H7 (cell line): ENCODE measurements around the gene SYT6. TPM values are rescaled to one million over a fixed set of nuclear protein-coding genes. Genes with fewer than 3 reads are reported as not detected.

ENCODE experiments used
- DNase-seq: peaks from one replicate; pipeline ENCODE4 v3.0.0; 2012
- H3K27me3 ChIP-seq: 2 replicates; pipeline ENCODE4 v1.6.0; 2011; ENCODE audit warnings: mild to moderate bottlenecking, low read length; ENCODE audit not compliant: control insufficient read depth, insufficient read depth
- H3K36me3 ChIP-seq: replicated peaks from 2 replicates; pipeline ENCODE4 v1.5.1; 2011; ENCODE audit warnings: low read length; ENCODE audit not compliant: control insufficient read depth, insufficient read depth
- H3K4me3 ChIP-seq: 2 replicates; pipeline ENCODE4 v1.5.1; 2011; ENCODE audit warnings: low read depth, mild to moderate bottlenecking, control low read depth, low read length, moderate library complexity; ENCODE audit not compliant: insufficient read depth
- total RNA-seq: library from RNA; depleted of rRNA; stranded (reverse); fragments of >200 nt; shearing (Covaris generic); gene quantifications from 2 replicates; pipeline ENCODE4 v1.2.3, GENCODE V29; 2014

The SYT6 gene
- total RNA-seq, 1 experiment from 2014 or later = 41.6 TPM

- Histone ChIP-seq H3K4me3 (no peak overlapping the region), H3K27me3 (no peaks in the 10 kb centered on the region), H3K36me3 (peaks cover 8% of the 10 kb centered on the region)
- DNase-seq = no peak
Observed at GRCh38 chr1:114117654-114118053, 36.0 kb downstream of the SYT6 start.

DNA sequence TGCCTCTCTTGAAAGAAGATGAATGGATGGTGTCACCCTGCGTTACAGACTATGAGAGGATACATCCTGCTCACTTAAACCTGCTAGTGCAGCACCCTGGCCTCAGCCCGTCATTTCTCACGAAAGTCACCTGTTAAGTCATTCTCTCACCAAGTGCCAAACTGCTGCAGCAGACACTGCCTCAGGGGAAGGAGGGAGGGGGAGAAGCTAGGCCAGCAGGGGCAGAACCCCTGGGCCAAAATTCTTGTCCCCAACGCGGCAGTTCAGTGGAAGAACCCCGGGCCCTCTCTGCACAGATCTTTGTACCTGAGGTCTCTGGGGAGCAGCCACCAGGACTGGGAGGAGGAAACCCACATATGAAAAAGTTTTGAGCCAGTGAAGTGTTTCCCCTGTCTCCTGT is 37.6 kb downstream of the SYT6 start:
- no peak for DNase-seq
- Histone ChIP-seq H3K4me3 (no peak overlapping the region), H3K36me3 (peaks cover 13% of the 10 kb centered on the region), H3K27me3 (no peaks in the 10 kb centered on the region; the same call in 1 of the 2 replicates)

GRCh38 chr1:114114185-114115094 is 39.2 kb downstream of the SYT6 start:
- Histone ChIP-seq H3K4me3 (no peak overlapping the region), H3K36me3 (peaks cover 17% of the 10 kb centered on the region), H3K27me3 (no peaks in the 10 kb centered on the region; the same call in 1 of the 2 replicates)
- DNase-seq = no peak

DNA sequence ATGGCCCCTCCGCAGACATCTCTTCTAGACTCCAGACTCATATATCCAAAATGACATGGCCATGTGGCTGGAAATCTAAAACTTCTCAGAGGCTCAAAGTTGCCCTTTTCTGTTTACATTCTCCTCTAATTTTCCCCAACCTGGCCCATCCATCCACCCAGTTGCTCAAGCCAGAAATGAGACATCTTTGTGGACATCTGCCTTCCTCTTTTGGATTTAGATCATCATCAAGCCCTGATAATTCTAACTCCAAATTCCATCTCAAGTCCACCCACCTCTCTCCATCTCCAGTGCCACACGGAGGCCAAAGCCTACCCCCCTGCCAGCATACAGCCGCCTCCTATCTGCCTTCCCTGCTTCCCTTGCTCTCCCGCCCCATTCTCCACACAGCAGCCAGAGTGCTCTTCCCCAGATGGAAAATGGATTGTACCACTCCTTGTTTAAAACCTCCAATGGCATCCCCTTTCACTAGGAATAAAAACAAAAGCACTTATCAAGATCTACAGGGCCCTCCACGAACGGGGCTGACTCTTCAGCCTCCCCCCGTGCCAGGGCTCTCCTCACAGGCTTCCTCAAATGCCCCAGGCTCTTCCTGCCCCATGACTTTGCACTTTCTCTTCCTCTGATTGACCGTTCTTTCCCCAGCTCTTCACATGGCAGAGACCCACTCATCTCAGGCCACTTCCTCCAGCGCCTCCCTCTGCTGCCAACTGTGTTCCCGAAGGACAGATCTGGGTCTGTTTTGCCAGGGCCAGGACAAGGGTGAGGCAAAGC is 40.1 kb downstream of the SYT6 start:
- Histone ChIP-seq H3K4me3 (no peak overlapping the region), H3K27me3 (no peaks in the 10 kb centered on the region; the same call in 1 of the 2 replicates), H3K36me3 (peaks cover 18% of the 10 kb centered on the region)
- no peak for DNase-seq

DNA sequence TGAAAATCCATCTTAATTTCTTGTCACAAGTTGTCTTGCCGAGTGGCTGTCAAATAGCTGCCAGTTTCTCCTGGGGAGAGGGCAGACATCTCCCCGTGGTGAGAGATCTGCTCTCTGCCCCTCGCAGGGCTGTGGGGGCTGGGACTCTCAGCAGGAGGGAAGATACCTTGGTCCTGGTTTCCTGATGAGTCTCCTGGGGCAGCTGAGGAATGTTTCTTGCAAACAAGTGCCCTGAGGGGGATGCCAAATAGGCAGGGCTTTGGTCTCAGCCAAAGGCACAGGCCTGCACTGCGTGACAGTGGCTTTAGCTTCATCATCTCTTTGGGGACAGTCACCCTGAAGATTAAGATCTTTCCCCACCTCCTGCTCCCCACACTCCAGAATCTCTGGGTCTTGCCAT is 40.9 kb downstream of the SYT6 start:
- H3K36me3 ChIP-seq = peaks cover 20% of the 10 kb centered on the region

GRCh38 chr1:114111731-114112641 is 41.7 kb downstream of the SYT6 start:
- no peaks in the 10 kb centered on the region; the same call in 1 of the 2 replicates for H3K27me3 ChIP-seq
- peaks cover 21% of the 10 kb centered on the region for H3K36me3 ChIP-seq

More for the DNA sequence above, 40.9 kb downstream of the SYT6 start:
- Histone ChIP-seq H3K4me3 (no peak overlapping the region), H3K27me3 (no peaks in the 10 kb centered on the region; the same call in 1 of the 2 replicates)
- DNase-seq = no peak

GRCh38 chr1:114109981-114110380 is 43.7 kb downstream of the SYT6 start:
- H3K36me3 ChIP-seq = peaks cover 21% of the 10 kb centered on the region
- H3K27me3 ChIP-seq = no peaks in the 10 kb centered on the region; the same call in 1 of the 2 replicates
- no peak overlapping the region for H3K4me3 ChIP-seq
- no peak for DNase-seq

More at GRCh38 chr1:114111731-114112641, 41.7 kb downstream of the SYT6 start:
- no peak overlapping the region for H3K4me3 ChIP-seq
- no peak for DNase-seq

GRCh38 chr1:114108751-114109255 is 44.9 kb downstream of the SYT6 start:
- Histone ChIP-seq H3K27me3 (no peaks in the 10 kb centered on the region; the same call in 1 of the 2 replicates), H3K4me3 (no peak overlapping the region), H3K36me3 (peaks cover 23% of the 10 kb centered on the region)
- no peak for DNase-seq

- peaks cover 33% of the 10 kb centered on the region for H3K36me3 ChIP-seq
- no peak for DNase-seq
- no peaks in the 10 kb centered on the region; the same call in 1 of the 2 replicates for H3K27me3 ChIP-seq
Observed at GRCh38 chr1:114107474-114108435, 45.9 kb downstream of the SYT6 start.

DNA sequence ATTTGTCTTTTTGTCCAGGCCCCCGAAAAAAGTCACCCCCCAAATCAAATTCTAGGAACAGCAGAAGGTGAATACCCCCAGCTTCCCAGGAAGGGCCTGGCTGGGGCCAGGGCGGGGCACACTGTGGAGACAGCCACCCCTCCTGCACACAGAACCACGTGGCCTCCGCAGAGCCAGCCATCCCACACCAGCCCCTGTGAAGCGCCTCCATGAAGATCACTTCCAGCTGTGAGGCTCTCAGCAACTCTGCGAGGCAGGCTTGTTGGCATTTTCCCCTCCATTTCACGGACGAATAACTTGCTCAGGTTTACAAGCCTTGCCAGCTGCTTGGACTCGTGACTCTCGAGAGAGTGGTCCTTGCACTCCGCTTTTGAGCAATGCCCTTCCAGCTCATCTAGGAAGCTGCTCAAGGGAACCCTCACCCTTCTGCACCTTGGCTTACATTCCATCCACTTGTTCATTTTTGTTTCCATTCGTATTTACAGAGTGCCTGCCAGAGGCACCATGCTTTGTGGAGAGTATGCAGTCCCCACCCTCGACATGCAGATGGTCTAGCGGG is 48.2 kb downstream of the SYT6 start:
- H3K4me3 ChIP-seq = no peak overlapping the region
- no peaks in the 10 kb centered on the region for H3K27me3 ChIP-seq
- peak; percentile 64 for DNase-seq
- H3K36me3 ChIP-seq = peaks cover 32% of the 10 kb centered on the region

More at GRCh38 chr1:114107474-114108435, 45.9 kb downstream of the SYT6 start:
- H3K4me3 ChIP-seq = no peak overlapping the region

- Histone ChIP-seq H3K4me3 (no peak overlapping the region), H3K27me3 (no peaks in the 10 kb centered on the region), H3K36me3 (peaks cover 31% of the 10 kb centered on the region)
- DNase-seq = no peak
Observed at GRCh38 chr1:114104949-114105348, 48.7 kb downstream of the SYT6 start.

GRCh38 chr1:114103992-114104391 is 49.7 kb downstream of the SYT6 start:
- no peak for DNase-seq
- Histone ChIP-seq H3K27me3 (no peaks in the 10 kb centered on the region), H3K36me3 (peaks cover 30% of the 10 kb centered on the region), H3K4me3 (no peak overlapping the region)

DNA sequence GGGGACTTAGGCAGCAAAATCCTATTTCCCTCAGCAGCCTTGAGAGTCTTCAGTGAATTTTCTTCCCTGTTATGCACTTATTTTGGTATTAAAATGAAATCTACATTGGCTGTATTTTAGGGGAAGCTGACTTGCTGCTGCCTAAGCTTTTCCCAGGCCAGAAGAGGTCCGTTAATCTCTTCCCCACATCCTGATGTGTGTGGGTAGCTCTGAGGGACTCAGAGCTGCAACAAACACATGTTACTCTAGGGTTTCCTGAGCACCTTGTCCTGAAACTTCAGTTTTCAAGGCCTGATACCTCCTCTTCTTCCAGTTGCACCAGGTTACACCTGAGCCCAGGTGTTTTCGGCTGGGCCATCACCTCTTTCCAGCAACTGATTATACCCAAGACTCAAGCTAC is 51.5 kb downstream of the SYT6 start:
- DNase-seq = no peak
- H3K27me3 ChIP-seq = no peaks in the 10 kb centered on the region
- H3K4me3 ChIP-seq = no peak overlapping the region
- peaks cover 41% of the 10 kb centered on the region for H3K36me3 ChIP-seq
